Coronary artery (tissue), 2 donors: ENCODE results near the gene METTL23.
"Not testable (repeated sequence)": the region's sequence is repeated elsewhere in the genome, so short reads cannot be mapped to it uniquely, and the experiment has no call there.

ENCODE experiments used
- DNase-seq: peaks from one replicate; pipeline ENCODE4 v3.0.0-alpha.2; 2017; ENCODE audit warnings: low spot score
- H3K27ac ChIP-seq, 2 donors: fragments of 200-600 bp; sonication (generic); one replicate each; pipeline ENCODE4 v1.5.1; 2016 to 2019
- H3K4me3 ChIP-seq: fragments of 200-600 bp; sonication (generic); 2 replicates; pipeline ENCODE4 v1.5.1; 2016; ENCODE audit warnings: mild to moderate bottlenecking, moderate library complexity
- TF ChIP-seq, protein P1 (sequence below): fragments of 200-600 bp; sonication (generic); IDR thresholded peaks from one replicate; pipeline ENCODE4 v1.5.1; 2019; ENCODE audit warnings: antibody characterized with exemption

METTL23 gene

DNA sequence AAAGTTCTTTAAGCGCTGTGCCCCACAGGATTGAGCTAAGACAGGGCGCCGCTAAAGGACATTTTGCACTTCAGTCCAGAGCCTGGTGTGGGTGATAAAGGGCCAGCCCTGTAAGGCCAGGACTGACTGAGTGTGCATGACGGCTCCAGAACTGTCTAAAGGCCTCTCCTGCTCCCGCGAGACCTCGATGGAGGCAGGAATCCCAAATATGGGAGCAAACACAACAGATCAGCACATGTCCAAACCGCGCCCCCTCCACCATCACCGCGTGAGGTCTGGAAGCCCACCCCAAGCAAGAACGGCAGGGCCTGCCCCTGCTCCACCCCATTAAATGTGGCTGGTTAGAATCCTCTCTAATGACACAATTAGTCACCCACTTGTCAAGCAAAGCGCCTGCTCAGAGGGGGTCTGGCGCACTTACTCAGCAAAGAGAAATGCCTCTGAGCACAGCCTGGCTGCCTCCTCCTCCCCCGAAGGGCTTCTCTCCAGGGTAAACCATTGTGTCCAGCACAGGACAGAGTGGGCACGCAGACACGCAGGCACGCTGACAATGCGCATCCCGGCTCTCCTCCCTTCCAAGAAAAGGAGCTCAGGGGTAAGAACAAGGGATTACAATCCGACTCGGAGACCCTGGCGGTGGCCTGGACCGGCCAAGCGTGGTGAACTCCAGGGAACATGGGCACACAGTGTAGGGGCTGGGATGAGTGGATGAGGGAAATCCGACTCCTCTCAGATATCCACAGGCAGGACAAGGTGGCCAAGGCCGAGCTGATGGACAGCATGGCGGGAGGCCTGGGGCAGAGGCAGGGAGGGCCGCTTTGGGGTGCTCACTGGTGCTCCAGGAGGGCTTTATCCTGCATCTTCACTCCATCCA is 17.3 kb upstream of the METTL23 start:
- TF ChIP-seq, protein P1, sequence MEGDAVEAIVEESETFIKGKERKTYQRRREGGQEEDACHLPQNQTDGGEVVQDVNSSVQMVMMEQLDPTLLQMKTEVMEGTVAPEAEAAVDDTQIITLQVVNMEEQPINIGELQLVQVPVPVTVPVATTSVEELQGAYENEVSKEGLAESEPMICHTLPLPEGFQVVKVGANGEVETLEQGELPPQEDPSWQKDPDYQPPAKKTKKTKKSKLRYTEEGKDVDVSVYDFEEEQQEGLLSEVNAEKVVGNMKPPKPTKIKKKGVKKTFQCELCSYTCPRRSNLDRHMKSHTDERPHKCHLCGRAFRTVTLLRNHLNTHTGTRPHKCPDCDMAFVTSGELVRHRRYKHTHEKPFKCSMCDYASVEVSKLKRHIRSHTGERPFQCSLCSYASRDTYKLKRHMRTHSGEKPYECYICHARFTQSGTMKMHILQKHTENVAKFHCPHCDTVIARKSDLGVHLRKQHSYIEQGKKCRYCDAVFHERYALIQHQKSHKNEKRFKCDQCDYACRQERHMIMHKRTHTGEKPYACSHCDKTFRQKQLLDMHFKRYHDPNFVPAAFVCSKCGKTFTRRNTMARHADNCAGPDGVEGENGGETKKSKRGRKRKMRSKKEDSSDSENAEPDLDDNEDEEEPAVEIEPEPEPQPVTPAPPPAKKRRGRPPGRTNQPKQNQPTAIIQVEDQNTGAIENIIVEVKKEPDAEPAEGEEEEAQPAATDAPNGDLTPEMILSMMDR: no peak
- Histone ChIP-seq H3K27ac (peak overlapping the region; percentile 96 to 99), H3K4me3 (peak overlapping the region; percentile 99)
- peak; percentile 96 for DNase-seq

DNA sequence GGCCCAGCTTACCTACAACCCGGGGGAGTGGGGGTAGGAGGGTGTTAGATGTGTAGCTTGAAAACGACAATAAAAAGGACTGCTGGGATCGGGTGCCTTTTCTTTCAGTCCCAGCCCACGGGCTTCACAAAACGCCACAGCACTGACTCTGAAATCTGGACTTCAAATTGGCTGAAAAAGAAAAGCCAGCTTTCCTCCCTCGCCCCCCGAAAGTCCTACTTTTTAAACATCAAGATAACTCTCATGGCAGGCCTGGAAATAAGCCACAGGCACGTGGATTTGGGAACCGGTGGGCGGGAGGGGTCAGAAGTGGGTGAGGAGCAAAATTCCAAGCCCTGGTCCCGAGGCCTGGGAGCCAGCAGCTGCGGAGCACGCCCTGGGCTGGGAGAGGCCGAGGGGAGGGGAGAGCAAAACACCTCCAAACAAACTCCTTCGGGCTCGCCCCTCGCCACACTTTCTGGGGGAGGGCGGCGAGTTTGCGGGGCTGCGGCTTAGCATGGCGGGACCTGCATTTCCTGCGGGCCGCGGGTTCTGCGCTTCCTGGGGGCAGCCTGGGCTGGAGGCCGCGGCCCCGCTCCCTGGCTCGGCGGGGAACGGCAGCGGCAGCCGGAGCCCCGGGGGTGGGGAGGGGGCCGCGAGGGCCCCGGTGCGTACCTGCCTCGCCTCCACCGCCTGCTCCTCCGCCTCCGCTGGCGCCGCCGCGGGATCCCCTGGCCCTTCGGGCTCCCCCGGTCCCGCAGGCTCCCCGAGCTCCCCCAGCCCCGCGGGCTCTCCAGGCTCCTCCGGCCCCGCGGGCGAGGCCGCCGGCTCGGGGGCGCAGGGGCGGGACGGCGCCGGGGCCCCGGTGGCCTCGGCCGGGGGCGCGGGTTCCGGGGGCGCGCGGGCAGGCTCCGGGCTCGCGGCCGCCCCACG is 16.4 kb upstream of the METTL23 start:
- peak overlapping the region; percentile 99 for H3K4me3 ChIP-seq
- not testable (repeated sequence) for DNase-seq
- peak overlapping the region; percentile 96 to 99 for H3K27ac ChIP-seq

DNA sequence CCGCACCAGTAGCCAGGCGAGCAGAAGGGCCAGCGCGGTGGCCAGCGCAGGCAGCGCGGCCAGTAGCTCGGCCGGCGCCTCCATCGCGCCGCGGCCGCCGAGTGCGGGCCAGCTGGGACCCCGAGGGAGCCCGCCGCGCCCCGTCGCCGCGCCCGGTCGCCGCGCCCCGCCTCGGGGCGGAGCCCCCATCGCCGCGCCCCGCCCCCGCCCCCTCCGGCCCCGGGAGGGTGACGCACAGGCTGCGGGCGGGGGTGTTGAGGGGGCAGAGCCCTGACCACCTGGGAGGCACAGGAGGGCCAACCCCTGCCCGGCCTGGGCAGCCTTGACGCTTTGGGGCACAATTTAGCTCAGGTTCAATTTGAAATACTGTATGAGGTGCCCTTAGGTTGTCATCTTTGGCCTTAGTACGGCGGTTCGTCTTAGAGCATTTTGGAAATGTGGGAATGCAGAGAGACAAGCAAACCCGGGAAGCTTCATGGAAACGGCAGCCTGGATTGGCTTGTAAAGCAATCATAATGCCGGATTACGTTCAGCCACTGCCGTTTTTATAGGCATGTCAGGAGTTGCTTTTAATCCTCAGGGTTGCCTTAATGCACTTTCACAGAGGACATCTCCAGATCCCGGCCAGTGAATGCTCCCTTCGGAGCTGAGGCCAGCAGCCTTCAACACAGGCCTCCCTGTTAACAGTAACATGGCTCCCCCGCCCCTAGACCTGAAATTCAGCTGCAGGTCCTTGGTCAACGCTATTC is 15.6 kb upstream of the METTL23 start, which contains the start of gene MXRA7:
TSS of gene MXRA7 (minus strand) at position 103 of the 749 bp plus-strand sequence. CDS start at position 84, 19 bp downstream.
- peak within 1 kb of the TSS; percentile 96 to 99 for H3K27ac ChIP-seq
- TF ChIP-seq, protein P1: no peak
- DNase-seq: peak; percentile 90
- H3K4me3 ChIP-seq: peak within 1 kb of the TSS; percentile 99

DNA sequence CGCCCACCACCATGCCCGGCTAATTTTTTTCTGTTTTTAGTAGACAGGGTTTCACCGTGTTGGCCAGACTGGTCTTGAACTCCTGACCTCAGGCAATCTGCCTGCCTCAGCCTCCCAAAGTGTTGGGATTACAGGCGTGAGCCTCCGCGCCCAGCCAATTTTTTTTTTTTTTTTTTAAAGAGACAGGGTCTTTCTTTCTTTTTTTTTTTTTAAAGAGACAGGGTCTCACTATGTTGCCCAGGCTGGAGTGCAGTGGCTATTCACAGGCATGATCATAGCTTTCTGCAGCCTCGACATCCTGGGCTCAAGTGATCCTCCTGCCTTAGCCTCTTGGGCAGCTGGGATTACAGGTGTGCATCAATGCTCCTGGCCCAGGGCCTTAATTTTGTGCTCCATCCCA is 14.3 kb upstream of the METTL23 start:
- DNase-seq, H3K27ac ChIP-seq, H3K4me3 ChIP-seq: not testable (repeated sequence)

- no peak overlapping the region for H3K4me3 ChIP-seq
- DNase-seq: no peak
- TF ChIP-seq, protein P1: no peak
- no peak overlapping the region for H3K27ac ChIP-seq
These were observed 12.9 kb upstream of the METTL23 start for GRCh38 chr17:76713765-76714164.

DNA sequence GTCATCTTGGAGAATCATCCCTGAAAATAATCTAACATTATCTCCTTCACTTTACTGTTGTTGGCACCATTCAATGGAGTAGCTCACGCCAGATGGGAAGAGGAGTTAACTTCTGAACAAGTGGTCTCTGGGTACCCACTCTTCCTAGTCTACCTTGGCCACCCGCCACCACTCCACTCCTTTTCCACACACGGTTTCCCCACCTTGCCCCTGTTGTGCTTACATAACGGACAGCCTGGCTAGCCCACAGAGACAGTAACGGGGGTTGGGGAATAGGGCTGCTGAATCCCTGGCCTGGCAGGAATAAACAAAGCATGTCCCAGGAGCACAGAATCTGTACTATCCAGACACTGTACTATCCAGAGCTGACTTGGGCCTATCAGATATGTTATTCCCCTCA is 12.3 kb upstream of the METTL23 start:
- TF ChIP-seq, protein P1: no peak
- no peak for DNase-seq
- Histone ChIP-seq H3K4me3 (no peak overlapping the region), H3K27ac (peak overlapping the region in 1 of 2 donors; percentile 65)

DNA sequence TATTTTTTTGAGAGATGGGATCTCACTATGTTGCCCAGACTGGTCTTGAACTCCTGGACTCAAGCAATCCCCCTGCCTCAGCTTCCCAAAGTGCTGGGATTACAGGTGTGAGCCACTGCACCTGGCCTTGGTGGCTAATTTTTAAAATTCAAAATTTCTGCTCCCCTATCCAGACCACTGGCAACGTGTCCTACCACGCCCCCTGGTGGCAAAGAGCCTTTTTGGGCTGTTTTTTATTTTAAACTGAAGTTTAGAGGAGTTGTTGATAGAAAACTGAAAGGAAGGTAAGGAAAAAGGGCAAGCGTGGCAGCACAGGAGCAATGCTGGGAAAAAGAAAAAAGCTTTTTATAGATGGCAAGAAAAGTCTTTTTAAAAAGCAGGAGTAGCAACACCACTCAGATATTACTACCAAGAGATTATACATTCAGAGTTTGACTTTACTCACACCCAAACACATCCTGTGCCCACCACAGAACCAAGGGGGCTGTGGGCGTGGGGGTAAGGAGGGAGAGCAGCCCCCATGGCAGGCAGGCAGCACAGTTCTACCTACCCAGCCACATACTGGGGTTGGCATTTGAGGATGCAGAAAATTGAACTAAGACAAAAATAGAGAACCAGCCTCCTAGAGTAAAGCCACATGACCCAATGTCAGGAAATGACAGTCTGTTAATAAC is 11.7 kb upstream of the METTL23 start:
- TF ChIP-seq, protein P1: peak; percentile 77
- H3K27ac ChIP-seq: peak overlapping the region in 1 of 2 donors; percentile 82
- no peak overlapping the region for H3K4me3 ChIP-seq
- no peak for DNase-seq
